PC-9 (cell line): Measurements from ENCODE around the gene INHBB.
"Not testable (repeated sequence)": the region's sequence is repeated elsewhere in the genome, so short reads cannot be mapped to it uniquely, and the experiment has no call there.

ENCODE experiments used
- CTCF ChIP-seq: fragments of 200-600 bp; sonication (generic); conservative IDR thresholded peaks from 2 replicates; pipeline ENCODE4 v1.6.1; 2017; ENCODE audit warnings: mixed run types, antibody characterized with exemption, mild to moderate bottlenecking, moderate library complexity
- EZH2 ChIP-seq: fragments of 200-600 bp; sonication (generic); IDR thresholded peaks from 2 replicates; pipeline ENCODE4 v1.8.0; 2017; ENCODE audit warnings: antibody characterized with exemption, low read depth

- TF ChIP-seq CTCF, EZH2: not testable (repeated sequence)
Measured at GRCh38 chr2:120310841-120311240, 35.1 kb upstream of the INHBB start.
